ENCODE results near the gene HTT.

GRCh38 chr4:3098346-3098745, 23.9 kb downstream of the HTT start:
- no peak for TF ChIP-seq GATAD2B (IDR thresholded peaks at IDR 0.05; ENCODE audit: borderline replicate concordance)
- TF ChIP-seq CHD1 (IDR thresholded peaks at IDR 0.05; ENCODE audit: low read length) = no peak
- no peak for TF ChIP-seq BRD9 (IDR thresholded peaks at IDR 0.05; ENCODE audit: low read depth, partially characterized antibody)
- TF ChIP-seq CTCF (IDR thresholded peaks at IDR 0.05 in 2 of 3, conservative IDR thresholded peaks at IDR 0.05 in 1 of 3; ENCODE audit: insufficient read depth in 2 of 3, low read depth in 1 of 3, low read length in 3 of 3) = no peak
- no peak for TF ChIP-seq ZNF444 (CRISPR knock-in tag; IDR thresholded peaks at IDR 0.05)
- no peak for TF ChIP-seq ZBTB7A (IDR thresholded peaks at IDR 0.05; ENCODE audit: borderline replicate concordance, control insufficient read depth, low read depth, low read length)
- TF ChIP-seq HOMEZ (CRISPR knock-in tag; IDR thresholded peaks at IDR 0.05) = no peak
- no peak for TF ChIP-seq FOXP1 (CRISPR knock-in tag; IDR thresholded peaks at IDR 0.05)
- no peak for TF ChIP-seq ZZZ3 (IDR thresholded peaks at IDR 0.05)
- no peak for TF ChIP-seq MLLT1 (IDR thresholded peaks at IDR 0.05)
